Activated naive CD8-positive, alpha-beta T cell treated with anti-CD3 and anti-CD28 coated beads, Interleukin-2, amount 10 ng/mL, durations not matched to agents 7 days and 5 days (primary cell): Measurements from ENCODE around the gene SAG. TPM values are rescaled to one million over a fixed set of nuclear protein-coding genes. Genes with fewer than 3 reads are reported as not detected.

Experiments used
- ATAC-seq: fragments of 150-1000 bp; cut with Tn5 transposase; one replicate; pipeline ENCODE4 v1.10.0; 2021; ENCODE audit warnings: low read depth, moderate library complexity
- POLR2A ChIA-PET: fragments of 350-600 bp; sonication (Branson Sonifier 250); formaldehyde crosslinking; loops from one replicate; lab custom pipeline; 2021; ENCODE audit warnings: antibody characterized with exemption; lab: Charles Lee
- DNase-seq: peaks from one replicate; pipeline ENCODE4 v3.0.0; 2021
- H3K27ac Mint-ChIP-seq: one replicate; pipeline ENCODE4 v1.8.0; 2022; ENCODE audit warnings: mild to moderate bottlenecking, mixed read lengths
- H3K27me3 Mint-ChIP-seq: one replicate; pipeline ENCODE4 v1.8.0; 2022; ENCODE audit warnings: mild to moderate bottlenecking, moderate library complexity, mixed read lengths
- H3K36me3 Mint-ChIP-seq: one replicate; pipeline ENCODE4 v1.8.0; 2021; ENCODE audit warnings: mild to moderate bottlenecking, mixed read lengths
- H3K4me1 Mint-ChIP-seq: one replicate; pipeline ENCODE4 v1.8.0; 2021; ENCODE audit warnings: mixed read lengths
- H3K4me3 Mint-ChIP-seq: one replicate; pipeline ENCODE4 v1.8.0; 2022; ENCODE audit warnings: mild to moderate bottlenecking, moderate library complexity, mixed read lengths
- H3K9me3 Mint-ChIP-seq: one replicate; pipeline ENCODE4 v1.8.0; 2021; ENCODE audit warnings: mixed read lengths
- total RNA-seq, 2 experiments: library from RNA; stranded (reverse); gene quantifications; one replicate each; pipeline ENCODE4 v1.2.3, GENCODE V29; 2021

Gene SAG
- total RNA-seq, 2 experiments from 2014 or later: 0.45 TPM; not detected in 1

DNA sequence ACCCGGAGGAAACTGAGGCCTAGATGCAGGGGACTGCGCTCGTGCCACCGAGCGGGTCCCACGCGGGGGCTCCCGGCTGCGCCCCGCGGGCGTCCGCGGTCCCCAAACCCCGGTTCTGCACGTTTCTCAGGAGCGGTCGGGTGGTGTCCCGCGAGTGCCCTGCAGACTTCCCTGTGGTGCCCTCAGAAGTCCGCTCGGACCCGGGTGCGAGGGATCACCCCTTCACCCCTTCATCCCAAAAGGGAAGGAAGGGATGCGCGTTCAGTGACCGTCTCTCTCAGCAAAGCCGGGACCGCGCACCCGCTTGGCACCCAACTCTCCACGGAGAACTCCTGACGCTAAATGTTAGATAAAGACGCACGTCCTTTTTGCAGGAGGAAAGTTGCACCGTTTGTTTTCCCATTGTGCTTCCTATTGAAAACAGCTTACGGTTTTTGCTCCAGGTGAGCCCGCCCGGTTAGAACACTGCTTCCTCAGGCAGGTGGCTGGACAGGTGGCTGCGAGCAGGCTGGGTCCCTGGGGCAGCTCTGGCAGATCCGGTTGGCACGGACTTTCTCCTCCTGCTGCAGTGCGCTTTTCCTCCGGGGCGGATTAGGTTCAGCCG is 47.5 kb downstream of the SAG start:
- Mint-ChIP-seq H3K27ac (peak overlapping the region; percentile 56), H3K27me3 (no peaks in the 10 kb centered on the region), H3K9me3 (no peaks in the 10 kb centered on the region), H3K36me3 (peaks cover 28% of the 10 kb centered on the region), H3K4me3 (peak overlapping the region; percentile 75), H3K4me1 (peaks cover 64% of the 10 kb centered on the region)
- POLR2A ChIA-PET: interaction anchor here (2.0 to 2.1 kb wide), 2 partner anchors 30 to 87 kb away, joined by 15 to 16 read pairs; no protein-coding TSS in a partner anchor
- ATAC-seq (no peak), DNase-seq (peak; percentile 56)

- Mint-ChIP-seq H3K27me3 (no peaks in the 10 kb centered on the region), H3K4me3 (peak overlapping the region; percentile 75), H3K4me1 (peaks cover 56% of the 10 kb centered on the region), H3K36me3 (peaks cover 30% of the 10 kb centered on the region), H3K9me3 (no peaks in the 10 kb centered on the region), H3K27ac (peak overlapping the region; percentile 22)
- DNase-seq (no peak), ATAC-seq (no peak)
- POLR2A ChIA-PET: interaction anchor here (0.8 to 1.1 kb wide), 2 partner anchors 11 to 17 kb away, joined by 3 to 4 read pairs; no protein-coding TSS in a partner anchor
These were observed 48.3 kb downstream of the SAG start for GRCh38 chr2:233355916-233356315.

DNA sequence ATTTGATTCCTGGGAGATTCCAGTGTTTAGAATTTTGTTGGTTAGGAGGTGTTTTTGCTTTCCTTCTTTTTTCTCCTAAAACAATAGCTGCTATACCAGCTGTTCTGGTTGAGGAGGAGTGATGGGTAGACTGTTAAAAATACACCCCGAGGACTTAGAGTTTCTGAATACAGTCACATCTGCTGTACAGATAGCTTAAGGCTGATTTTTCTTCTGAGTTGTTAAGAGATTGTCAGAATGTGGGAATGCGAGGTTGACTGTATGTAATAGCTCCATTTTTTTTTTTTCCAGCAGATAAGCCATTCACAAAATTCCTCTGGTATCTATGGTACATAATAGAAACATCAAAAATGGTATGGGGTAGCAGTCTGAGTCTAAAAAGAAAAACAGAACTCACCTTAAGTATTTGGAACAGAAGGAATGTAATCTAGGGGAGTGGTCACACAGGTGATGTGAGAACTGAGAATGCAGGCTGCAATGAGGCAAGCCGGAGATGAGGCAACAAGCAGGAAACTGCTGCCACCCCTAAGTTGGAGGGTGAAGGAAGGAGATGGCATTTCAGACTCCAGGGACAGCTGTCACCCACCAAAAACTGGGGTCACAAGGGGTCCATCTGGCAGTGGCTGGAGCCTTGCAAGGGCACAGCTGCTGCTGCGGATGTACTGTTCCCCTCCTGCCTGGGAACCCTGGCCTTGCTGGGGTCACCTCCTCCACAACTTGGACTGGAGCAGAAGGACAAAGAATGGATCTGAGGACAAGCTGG is 49.1 kb downstream of the SAG start:
- H3K4me1 Mint-ChIP-seq: peaks cover 52% of the 10 kb centered on the region
- peak overlapping the region; percentile 69 for H3K27ac Mint-ChIP-seq
- H3K27me3 Mint-ChIP-seq: no peaks in the 10 kb centered on the region
- POLR2A ChIA-PET: interaction anchor here (0.6 to 2.8 kb wide), 8 partner anchors 10 to 516 kb away, joined by 3 to 14 read pairs (median 4); no protein-coding TSS in a partner anchor
- no peaks in the 10 kb centered on the region for H3K9me3 Mint-ChIP-seq
- H3K4me3 Mint-ChIP-seq: peak overlapping the region; percentile 75
- H3K36me3 Mint-ChIP-seq: peaks cover 33% of the 10 kb centered on the region
- ATAC-seq (no peak), DNase-seq (no peak)

- no peaks in the 10 kb centered on the region for H3K27me3 Mint-ChIP-seq
- peak overlapping the region; percentile 46 for H3K4me3 Mint-ChIP-seq
- no peak for ATAC-seq
- POLR2A ChIA-PET: interaction anchor here (0.6 to 2.8 kb wide), 5 partner anchors 27 to 90 kb away, joined by 3 to 14 read pairs (median 7); no protein-coding TSS in a partner anchor
- peaks cover 41% of the 10 kb centered on the region for H3K36me3 Mint-ChIP-seq
- peaks cover 50% of the 10 kb centered on the region for H3K4me1 Mint-ChIP-seq
- no peak for DNase-seq
- H3K9me3 Mint-ChIP-seq: no peaks in the 10 kb centered on the region
- H3K27ac Mint-ChIP-seq: no peak overlapping the region
These were observed 50.7 kb downstream of the SAG start for GRCh38 chr2:233358335-233358734.

- Mint-ChIP-seq H3K4me3 (peak overlapping the region; percentile 46), H3K36me3 (peaks cover 43% of the 10 kb centered on the region), H3K27ac (no peak overlapping the region), H3K4me1 (peaks cover 47% of the 10 kb centered on the region), H3K27me3 (no peaks in the 10 kb centered on the region), H3K9me3 (no peaks in the 10 kb centered on the region)
- no peak for ATAC-seq
- no peak for DNase-seq
- POLR2A ChIA-PET: interaction anchor here (0.6 to 2.8 kb wide), 2 partner anchors 28 to 46 kb away, joined by 5 to 14 read pairs; no protein-coding TSS in a partner anchor
These were observed 51.3 kb downstream of the SAG start for GRCh38 chr2:233358947-233359346.

GRCh38 chr2:233359823-233360222 is 52.2 kb downstream of the SAG start:
- POLR2A ChIA-PET: no interaction called here
- H3K36me3 Mint-ChIP-seq: peaks cover 46% of the 10 kb centered on the region
- no peaks in the 10 kb centered on the region for H3K27me3 Mint-ChIP-seq
- no peak for ATAC-seq
- H3K9me3 Mint-ChIP-seq: no peaks in the 10 kb centered on the region
- H3K4me3 Mint-ChIP-seq: no peak overlapping the region
- no peak for DNase-seq
- no peak overlapping the region for H3K27ac Mint-ChIP-seq
- H3K4me1 Mint-ChIP-seq: peaks cover 48% of the 10 kb centered on the region

GRCh38 chr2:233360771-233361176 is 53.2 kb downstream of the SAG start:
- no peak overlapping the region for H3K27ac Mint-ChIP-seq
- H3K4me1 Mint-ChIP-seq: peaks cover 42% of the 10 kb centered on the region

GRCh38 chr2:233361297-233361696 is 53.7 kb downstream of the SAG start:
- Mint-ChIP-seq H3K36me3 (peaks cover 54% of the 10 kb centered on the region), H3K27me3 (no peaks in the 10 kb centered on the region), H3K4me3 (no peak overlapping the region), H3K4me1 (peaks cover 41% of the 10 kb centered on the region), H3K27ac (no peak overlapping the region), H3K9me3 (no peaks in the 10 kb centered on the region)
- DNase-seq (no peak), ATAC-seq (no peak)
- POLR2A ChIA-PET: no interaction called here

More at GRCh38 chr2:233360771-233361176, 53.2 kb downstream of the SAG start:
- Mint-ChIP-seq H3K27me3 (no peaks in the 10 kb centered on the region), H3K4me3 (no peak overlapping the region), H3K36me3 (peaks cover 51% of the 10 kb centered on the region), H3K9me3 (no peaks in the 10 kb centered on the region)
- DNase-seq (no peak), ATAC-seq (no peak)
- POLR2A ChIA-PET: no interaction called here

DNA sequence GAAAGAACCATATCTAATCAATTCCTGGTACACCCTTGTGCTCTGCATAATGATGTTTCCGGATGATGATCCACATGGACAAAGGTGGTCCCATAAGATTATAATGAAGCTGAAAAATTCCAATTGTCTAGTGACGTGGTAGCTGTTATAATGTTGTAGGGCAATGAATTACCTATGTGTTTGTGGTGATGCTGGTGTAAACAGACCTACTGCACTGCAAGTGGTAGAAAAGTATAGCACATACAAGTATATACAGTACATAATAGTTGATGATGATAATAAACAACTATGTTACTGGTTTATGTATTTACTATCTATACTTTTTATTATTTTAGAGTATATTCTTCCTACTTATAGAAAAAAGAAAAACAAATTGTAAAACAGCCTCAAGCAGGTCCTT is 55.1 kb downstream of the SAG start:
- Mint-ChIP-seq H3K9me3 (no peaks in the 10 kb centered on the region), H3K27me3 (no peaks in the 10 kb centered on the region), H3K4me1 (peaks cover 31% of the 10 kb centered on the region), H3K36me3 (peaks cover 56% of the 10 kb centered on the region), H3K4me3 (no peak overlapping the region), H3K27ac (no peak overlapping the region)
- no peak for DNase-seq
- POLR2A ChIA-PET: no interaction called here
- ATAC-seq: no peak

DNA sequence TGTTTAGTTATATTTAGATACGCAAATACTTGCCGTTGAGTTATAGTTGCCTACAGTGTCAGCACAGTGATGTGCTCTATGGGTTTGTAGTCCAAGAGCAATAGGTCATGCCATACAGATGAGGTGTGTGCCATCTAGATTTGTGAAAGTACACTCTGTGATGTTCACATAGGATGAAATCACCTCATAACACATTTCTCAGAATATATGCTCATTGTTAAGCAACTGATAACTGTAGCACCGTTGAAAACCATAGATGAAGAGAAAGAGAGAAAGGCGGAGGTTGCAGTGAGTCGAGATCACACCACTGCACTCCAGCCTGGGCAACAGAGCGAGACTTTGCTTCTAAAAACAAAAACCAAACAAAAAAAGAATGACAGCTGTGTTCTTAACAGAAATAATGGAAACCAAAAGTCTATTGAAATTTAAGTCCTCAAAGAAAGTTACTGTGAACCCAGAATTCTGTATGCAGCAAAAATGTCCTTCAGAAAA is 56.2 kb downstream of the SAG start:
- Mint-ChIP-seq H3K4me1 (peaks cover 24% of the 10 kb centered on the region), H3K4me3 (no peak overlapping the region), H3K9me3 (no peaks in the 10 kb centered on the region), H3K27ac (no peak overlapping the region), H3K27me3 (no peaks in the 10 kb centered on the region), H3K36me3 (peaks cover 51% of the 10 kb centered on the region)
- no peak for DNase-seq
- ATAC-seq: no peak
- POLR2A ChIA-PET: no interaction called here

DNA sequence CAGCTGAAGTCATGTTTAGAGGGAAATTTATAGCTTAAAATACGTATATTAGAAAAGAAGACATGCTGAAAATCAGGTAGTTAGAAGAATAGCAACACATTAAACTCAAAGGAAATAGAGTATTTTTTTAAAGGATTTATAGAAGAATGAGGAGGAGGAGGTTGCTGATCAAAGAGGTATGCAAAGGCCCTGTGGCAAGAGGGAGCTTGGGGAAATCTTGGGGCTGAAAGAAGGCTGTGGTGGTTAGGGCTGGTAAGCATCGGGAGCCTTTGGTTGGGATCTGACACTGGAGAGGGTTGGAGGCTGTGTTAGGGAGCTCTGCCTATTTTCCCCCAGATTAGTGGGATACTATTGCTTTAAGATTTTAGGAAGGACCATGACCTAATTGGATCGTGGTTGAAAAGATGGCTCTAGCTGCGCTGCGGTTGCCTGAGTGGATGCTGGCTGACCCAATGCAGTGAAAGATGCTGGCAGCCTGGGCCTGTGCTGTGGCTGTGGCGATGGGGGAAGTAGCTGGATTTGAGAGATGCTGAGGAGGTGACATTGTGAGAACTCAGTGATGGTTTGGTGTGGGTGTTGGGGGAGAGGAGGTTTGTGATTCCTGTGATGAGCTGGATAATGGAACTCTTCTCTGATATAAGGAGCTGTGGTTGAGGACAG is 58.4 kb downstream of the SAG start:
- no peaks in the 10 kb centered on the region for H3K27me3 Mint-ChIP-seq
- peaks cover 46% of the 10 kb centered on the region for H3K36me3 Mint-ChIP-seq
- POLR2A ChIA-PET: interaction anchor here (1.3 kb wide), 2 partner anchors 9 to 98 kb away, joined by 3 to 4 read pairs; no protein-coding TSS in a partner anchor
- DNase-seq (no peak), ATAC-seq (no peak)
- H3K4me1 Mint-ChIP-seq: peaks cover 26% of the 10 kb centered on the region
- no peak overlapping the region for H3K27ac Mint-ChIP-seq
- H3K4me3 Mint-ChIP-seq: no peak overlapping the region
- no peaks in the 10 kb centered on the region for H3K9me3 Mint-ChIP-seq

GRCh38 chr2:233367586-233367985 is 60.0 kb downstream of the SAG start:
- POLR2A ChIA-PET: no interaction called here
- Mint-ChIP-seq H3K27ac (no peak overlapping the region), H3K27me3 (no peaks in the 10 kb centered on the region), H3K9me3 (no peaks in the 10 kb centered on the region), H3K36me3 (peaks cover 44% of the 10 kb centered on the region), H3K4me3 (no peak overlapping the region), H3K4me1 (peaks cover 28% of the 10 kb centered on the region)
- DNase-seq (no peak), ATAC-seq (no peak)

DNA sequence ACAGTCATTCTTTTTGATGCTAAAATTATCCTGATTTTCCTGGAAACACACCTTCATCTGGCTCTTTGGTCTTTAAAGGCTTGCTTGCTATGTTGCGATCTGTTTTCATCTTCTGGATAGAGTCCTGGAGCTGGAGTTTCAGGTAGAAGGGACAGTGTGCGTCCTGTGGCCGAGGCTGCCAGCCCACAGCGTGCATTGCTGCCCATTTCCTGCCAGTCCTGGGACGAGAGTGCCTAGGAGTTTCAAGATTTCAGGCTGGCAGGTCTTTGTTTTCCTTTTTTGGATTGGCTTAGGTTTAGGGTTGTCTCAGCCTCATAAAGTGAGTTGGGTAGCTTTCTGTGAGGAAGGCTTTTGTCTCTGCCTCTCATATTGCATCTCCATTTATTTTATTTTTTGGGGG is 61.1 kb downstream of the SAG start:
- Mint-ChIP-seq H3K27me3 (no peaks in the 10 kb centered on the region), H3K36me3 (peaks cover 47% of the 10 kb centered on the region), H3K4me1 (peaks cover 26% of the 10 kb centered on the region), H3K9me3 (no peaks in the 10 kb centered on the region), H3K27ac (no peak overlapping the region), H3K4me3 (no peak overlapping the region)
- no peak for DNase-seq
- no peak for ATAC-seq
- POLR2A ChIA-PET: no interaction called here
